Common myeloid progenitor, CD34-positive (primary cell): Measurements from ENCODE around the gene SNTB2.
A peak's percentile ranks its signal among the peaks of the same experiment; 100 is the strongest.

Experiments
- CTCF ChIA-PET: fragments of 350-600 bp; sonication (Branson Sonifier 250); formaldehyde crosslinking; loops from one replicate; lab custom pipeline; 2021; ENCODE audit warnings: antibody characterized with exemption; lab: Charles Lee
- POLR2A ChIA-PET: fragments of 350-600 bp; sonication (Branson Sonifier 250); formaldehyde crosslinking; loops from one replicate; lab custom pipeline; 2021; ENCODE audit warnings: antibody characterized with exemption; lab: Charles Lee
- DNase-seq, 3 donors: peaks; one replicate each; pipeline versions ENCODE4 v3.0.0 to v3.0.0-alpha.2; 2013
- H3K27ac ChIP-seq, 2 experiments: 1 replicate in 1 of 2; 2 replicates in 1 of 2; pipeline ENCODE4 v1.7.0; 2013; ENCODE audit warnings: inconsistent platforms in 2 of 2, low read length in 2 of 2, mild to moderate bottlenecking in 2 of 2, low read depth in 1 of 2, moderate library complexity in 1 of 2; ENCODE audit not compliant: severe bottlenecking in 2 of 2, insufficient read depth in 1 of 2, poor library complexity in 1 of 2
- H3K27me3 ChIP-seq, 5 experiments: replicated peaks in 2 of 5; 1 replicate in 3 of 5; 2 replicates in 2 of 5; pipeline versions ENCODE4 v1.6.1 to v1.7.0; 2013; ENCODE audit warnings: low read length in 4 of 5, mild to moderate bottlenecking in 2 of 5, moderate library complexity in 2 of 5, inconsistent platforms in 1 of 5; ENCODE audit not compliant: insufficient read depth in 5 of 5, control insufficient read depth in 4 of 5
- H3K36me3 ChIP-seq, 4 experiments: 1 replicate in 2 of 4; 2 replicates in 2 of 4; pipeline versions ENCODE4 v1.6.1 to v1.7.0; 2013; ENCODE audit warnings: low read length in 3 of 4, control low read depth in 1 of 4, mild to moderate bottlenecking in 1 of 4; ENCODE audit not compliant: control insufficient read depth in 4 of 4, insufficient read depth in 4 of 4
- H3K4me1 ChIP-seq, 4 experiments: 1 replicate in 3 of 4; 2 replicates in 1 of 4; pipeline versions ENCODE4 v1.6.1 to v1.7.1; 2013; ENCODE audit warnings: low read length in 3 of 4, mild to moderate bottlenecking in 3 of 4, control low read depth in 1 of 4, inconsistent platforms in 1 of 4, moderate library complexity in 1 of 4; ENCODE audit not compliant: control insufficient read depth in 4 of 4, insufficient read depth in 4 of 4; ENCODE audit errors: control extremely low read depth in 1 of 4
- H3K4me3 ChIP-seq, 7 experiments: 1 replicate in 4 of 7; 2 replicates in 3 of 7; pipeline versions ENCODE4 v1.5.1 to v1.7.0; 2013; ENCODE audit warnings: mild to moderate bottlenecking in 7 of 7, low read length in 6 of 7, moderate library complexity in 6 of 7, inconsistent platforms in 2 of 7, low read depth in 2 of 7, control low read depth in 1 of 7; ENCODE audit not compliant: insufficient read depth in 4 of 7, control insufficient read depth in 1 of 7; ENCODE audit errors: extremely low read depth in 1 of 7
- H3K9me3 ChIP-seq, 5 experiments: 1 replicate in 4 of 5; 2 replicates in 1 of 5; pipeline versions ENCODE4 v1.6.1 to v1.7.1; 2013; ENCODE audit warnings: low read length in 4 of 5, mild to moderate bottlenecking in 2 of 5, inconsistent platforms in 1 of 5, low read depth in 1 of 5, moderate library complexity in 1 of 5; ENCODE audit not compliant: control insufficient read depth in 4 of 5, insufficient read depth in 2 of 5; ENCODE audit errors: control extremely low read depth in 1 of 5
- WGBS: methylation state at CpG from one replicate; pipeline ENCODE4 v1.1.5; 2013; ENCODE audit not compliant: insufficient coverage; 5-methylcytosine and 5-hydroxymethylcytosine counted together

SNTB2 gene

GRCh38 chr16:69351309-69352027 is 164.5 kb downstream of the SNTB2 start, which contains the start of gene TMED6:
Gene TMED6, minus strand, starts transcription at chr16:69351786. Its CDS starts 33 bp downstream, at chr16:69351753.
- Histone ChIP-seq H3K36me3 (peaks cover 11 to 53% (median 31%) of the 10 kb centered on the region in 4 experiments), H3K9me3 (no peaks in the 10 kb centered on the region), H3K4me3 (no peak within 1 kb of the TSS), H3K4me1 (peaks cover 0 to 4% (median 3%) of the 10 kb centered on the region in 4 experiments), H3K27ac (peak within 1 kb of the TSS in 1 of 2 experiments; percentile 22), H3K27me3 (no peaks in the 10 kb centered on the region)
- whole genome bisulfite sequencing, result 94% methylated on average over 8 of the region's 12 CpGs
- no peak for DNase-seq
- POLR2A ChIA-PET, result interaction anchor here (0.6 kb wide), 2 partner anchors 30 to 52 kb away, joined by 4 read pairs; no protein-coding TSS in a partner anchor
- CTCF ChIA-PET, result no interaction called here
